CD4-positive, alpha-beta memory T cell (primary cell): Measurements from ENCODE around the gene CHEK1. TPM values are rescaled to one million over a fixed set of nuclear protein-coding genes. Genes with fewer than 3 reads are reported as not detected.

Source experiments
- CTCF ChIA-PET: fragments of 350-600 bp; sonication (Branson Sonifier 250); formaldehyde crosslinking; loops from one replicate; lab custom pipeline; 2021; ENCODE audit warnings: inconsistent platforms; ENCODE audit not compliant: partially characterized antibody; lab: Charles Lee
- POLR2A ChIA-PET: fragments of 350-600 bp; sonication (Branson Sonifier 250); formaldehyde crosslinking; loops from one replicate; lab custom pipeline; 2021; ENCODE audit not compliant: partially characterized antibody; lab: Charles Lee
- DNase-seq, 5 donors: peaks; one replicate each; pipeline versions ENCODE4 v3.0.0 to v3.0.0-alpha.2; 2020 to 2022; ENCODE audit warnings: mixed read lengths in 1 of 5
- H3K27ac ChIP-seq: one replicate; pipeline ENCODE4 v1.7.0; 2013; ENCODE audit warnings: low read depth, low read length
- H3K27me3 ChIP-seq: 2 replicates; pipeline ENCODE4 v1.7.0; 2013; ENCODE audit warnings: mild to moderate bottlenecking, low read length, moderate library complexity; ENCODE audit not compliant: insufficient read depth
- H3K36me3 ChIP-seq: 2 replicates; pipeline ENCODE4 v1.7.0; 2013; ENCODE audit warnings: mild to moderate bottlenecking, low read length, moderate library complexity; ENCODE audit not compliant: insufficient read depth
- H3K4me1 ChIP-seq: 2 replicates; pipeline ENCODE4 v1.7.0; 2013; ENCODE audit warnings: mild to moderate bottlenecking, low read length, moderate library complexity; ENCODE audit not compliant: insufficient read depth
- H3K4me3 ChIP-seq, 2 donors: one replicate each; pipeline ENCODE4 v1.7.0; 2013; ENCODE audit warnings: low read length in 2 of 2, mild to moderate bottlenecking in 1 of 2
- H3K9me3 ChIP-seq, 2 donors: one replicate each; pipeline ENCODE4 v1.7.0; 2013; ENCODE audit warnings: low read length in 2 of 2, control low read depth in 1 of 2; ENCODE audit not compliant: control insufficient read depth in 1 of 2
- H3K27ac Mint-ChIP-seq, 7 donors: one replicate each; pipeline ENCODE4 v1.8.0; 2020 to 2021; ENCODE audit warnings: mixed read lengths in 7 of 7, mild to moderate bottlenecking in 6 of 7, inconsistent platforms in 3 of 7, moderate library complexity in 3 of 7
- H3K27me3 Mint-ChIP-seq, 2 donors: one replicate each; pipeline ENCODE4 v1.8.0; 2020 to 2021; ENCODE audit warnings: mixed read lengths in 2 of 2
- H3K36me3 Mint-ChIP-seq, 2 donors: one replicate each; pipeline ENCODE4 v1.8.0; 2020 to 2021; ENCODE audit warnings: mixed read lengths in 2 of 2, inconsistent platforms in 1 of 2, mild to moderate bottlenecking in 1 of 2
- H3K4me1 Mint-ChIP-seq, 4 donors: one replicate each; pipeline ENCODE4 v1.8.0; 2020 to 2021; ENCODE audit warnings: mixed read lengths in 4 of 4, mild to moderate bottlenecking in 1 of 4
- H3K4me3 Mint-ChIP-seq, 8 donors: one replicate each; pipeline ENCODE4 v1.8.0; 2020 to 2021; ENCODE audit warnings: mixed read lengths in 8 of 8, mild to moderate bottlenecking in 7 of 8, moderate library complexity in 6 of 8, inconsistent platforms in 3 of 8
- H3K9me3 Mint-ChIP-seq, 8 donors: one replicate each; pipeline ENCODE4 v1.8.0; 2020 to 2021; ENCODE audit warnings: mixed read lengths in 8 of 8, mild to moderate bottlenecking in 5 of 8, inconsistent platforms in 3 of 8, moderate library complexity in 1 of 8
- intact Hi-C: fragments of 100-400 bp; cut with micrococcal nuclease; formaldehyde crosslinking; loops from one replicate; pipeline ENCODE4 v1.15.1; 2023
- polyA plus RNA-seq, 2 donors: library from polyadenylated mRNA; unstranded; fragments of 300-500 nt; fragmentation: Illumina TruSeq; gene quantifications; one replicate each; pipeline ENCODE4 v1.2.3, GENCODE V29; 2021
- total RNA-seq, 2 experiments: library from RNA; stranded (reverse); gene quantifications; one replicate each; pipeline ENCODE4 v1.2.3, GENCODE V29; 2021

Gene CHEK1
- total and polyA plus RNA-seq, 4 experiments from 2014 or later: 1.00 to 2.0 (median 1.8) TPM

DNA sequence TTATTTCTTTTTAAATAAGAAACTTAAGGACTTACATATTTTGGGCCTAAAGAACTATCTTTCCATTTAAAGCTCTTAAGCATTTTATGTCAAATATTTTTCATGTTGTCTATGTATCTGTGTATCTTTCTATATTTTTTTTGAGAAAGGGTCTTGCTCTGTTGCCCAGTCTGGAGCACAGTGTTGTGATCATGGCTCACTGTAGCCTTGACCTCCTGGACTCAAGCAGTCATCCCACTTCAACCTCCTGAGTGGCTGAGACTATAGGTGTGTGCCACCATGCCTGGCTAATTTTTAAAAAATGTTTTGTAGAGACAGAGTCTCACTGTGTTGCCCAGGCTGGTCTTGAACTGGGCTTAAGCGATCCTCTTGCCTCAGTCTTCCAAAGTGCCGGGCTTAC, 24.3 kb upstream of the CHEK1 start:
- DNase-seq: no peak
- ChIA-PET CTCF (no interaction called here), POLR2A (interaction anchor here (1.6 kb wide), 1 partner anchor 24 kb away, joined by 3 read pairs; the partner anchor contains the start of gene CHEK1)
- Histone ChIP-seq H3K9me3 (no peaks in the 10 kb centered on the region), H3K4me3 (no peak overlapping the region), H3K36me3 (peaks cover 54% of the 10 kb centered on the region), H3K27ac (no peak overlapping the region), H3K4me1 (peaks cover 5% of the 10 kb centered on the region), H3K27me3 (no peaks in the 10 kb centered on the region)
- H3K4me3 Mint-ChIP-seq: no peak overlapping the region
- peaks cover 12 to 15% (median 13%) of the 10 kb centered on the region in 4 donors for H3K4me1 Mint-ChIP-seq
- peaks cover 50 to 75% of the 10 kb centered on the region in 2 donors for H3K36me3 Mint-ChIP-seq
- H3K27ac Mint-ChIP-seq: no peak overlapping the region
- H3K27me3 Mint-ChIP-seq: no peaks in the 10 kb centered on the region
- H3K9me3 Mint-ChIP-seq: no peaks in the 10 kb centered on the region
- intact Hi-C loops: no loop called here

DNA sequence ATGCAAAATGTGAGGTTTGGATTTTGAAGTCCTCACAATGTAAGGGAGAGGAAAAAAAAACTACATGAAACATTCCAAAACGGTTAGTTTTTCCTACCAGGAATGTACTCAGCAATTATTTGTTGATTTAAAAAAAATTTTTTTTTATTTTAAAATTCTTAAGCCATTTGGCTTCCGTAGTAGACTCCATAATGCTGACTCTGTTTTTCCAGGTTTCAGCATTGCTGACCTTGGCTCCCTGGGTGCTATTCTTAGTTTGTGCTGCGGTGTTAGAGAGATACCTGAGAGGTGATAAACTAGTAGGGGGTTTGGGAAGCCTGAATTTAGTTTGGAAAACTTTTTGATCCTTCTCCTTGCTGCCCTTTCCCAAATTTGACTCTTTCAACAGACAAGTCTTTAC, 21.8 kb upstream of the CHEK1 start:
- ChIA-PET POLR2A (interaction anchor here (1.3 to 2.4 kb wide), 2 partner anchors 11 to 22 kb away, joined by 3 to 11 read pairs; partner anchors contain the start of genes CHEK1 and STT3A), CTCF (interaction anchor here (0.8 to 2.0 kb wide), 3 partner anchors 11 to 34 kb away, joined by 3 to 8 read pairs (median 3); partner anchors contain the start of genes CHEK1, EI24 and STT3A)
- Histone ChIP-seq H3K27ac (no peak overlapping the region), H3K4me1 (no peaks in the 10 kb centered on the region), H3K27me3 (no peaks in the 10 kb centered on the region), H3K36me3 (peaks cover 65% of the 10 kb centered on the region), H3K9me3 (no peaks in the 10 kb centered on the region), H3K4me3 (no peak overlapping the region)
- intact Hi-C loops: no loop called here
- Mint-ChIP-seq H3K27ac (peak overlapping the region in 2 of 7 donors; percentile 10 to 25), H3K9me3 (no peaks in the 10 kb centered on the region), H3K4me1 (peaks cover 0 to 8% (median 3%) of the 10 kb centered on the region in 4 donors), H3K4me3 (no peak overlapping the region), H3K27me3 (no peaks in the 10 kb centered on the region), H3K36me3 (peaks cover 50 to 80% of the 10 kb centered on the region in 2 donors)
- no peak for DNase-seq

DNA sequence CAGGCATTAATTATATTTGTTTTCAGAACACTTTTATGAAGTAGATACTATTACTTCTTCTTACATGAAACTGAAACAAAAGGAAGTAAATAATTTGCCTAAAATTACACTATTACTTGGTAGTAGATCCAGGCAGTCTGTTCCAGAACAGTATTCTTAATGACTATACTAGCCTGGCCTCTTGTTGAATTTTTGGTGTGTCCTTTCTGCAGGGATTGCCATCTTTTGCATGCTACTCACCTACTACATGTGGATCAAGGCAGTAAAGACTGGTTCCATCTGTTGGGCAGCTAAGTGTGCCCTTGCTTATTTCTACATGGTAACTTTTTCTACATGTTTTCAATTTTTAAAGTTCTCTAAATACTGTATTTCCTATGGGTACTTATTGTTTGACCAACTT, 19.5 kb upstream of the CHEK1 start:
- Histone ChIP-seq H3K27me3 (no peaks in the 10 kb centered on the region), H3K27ac (no peak overlapping the region), H3K9me3 (no peaks in the 10 kb centered on the region), H3K36me3 (peaks cover 72% of the 10 kb centered on the region), H3K4me3 (no peak overlapping the region), H3K4me1 (no peaks in the 10 kb centered on the region)
- no peak for DNase-seq
- ChIA-PET POLR2A (no interaction called here), CTCF (no interaction called here)
- no peak overlapping the region for H3K4me3 Mint-ChIP-seq
- H3K9me3 Mint-ChIP-seq: no peaks in the 10 kb centered on the region
- intact Hi-C loops: no loop called here
- H3K27ac Mint-ChIP-seq: no peak overlapping the region
- no peaks in the 10 kb centered on the region for H3K27me3 Mint-ChIP-seq
- H3K36me3 Mint-ChIP-seq: peaks cover 56 to 86% of the 10 kb centered on the region in 2 donors
- H3K4me1 Mint-ChIP-seq: peaks cover 0 to 8% (median 3%) of the 10 kb centered on the region in 4 donors

DNA sequence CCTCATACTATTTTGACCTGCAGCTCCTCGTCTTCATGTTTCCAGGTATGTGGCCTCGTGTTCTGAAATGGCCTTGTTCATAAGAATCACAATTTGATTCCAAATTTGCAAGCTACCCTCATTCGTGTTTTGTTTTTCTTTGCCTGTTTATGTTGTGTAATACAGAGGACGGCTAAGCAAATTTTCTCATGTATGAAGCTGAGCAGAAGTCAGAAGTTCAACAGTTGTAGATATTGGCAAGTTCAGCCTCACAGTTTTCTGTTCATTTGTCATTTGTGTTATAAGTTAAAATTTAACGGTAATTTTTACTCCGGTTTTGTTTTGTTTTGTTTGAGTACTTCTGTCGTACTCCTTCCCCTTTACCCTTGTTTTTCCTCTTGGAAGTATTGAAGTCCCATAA, 15.4 kb upstream of the CHEK1 start:
- CTCF ChIA-PET: no interaction called here
- no peaks in the 10 kb centered on the region for H3K27me3 Mint-ChIP-seq
- no peak overlapping the region for H3K4me3 Mint-ChIP-seq
- peaks cover 0 to 3% (median 0%) of the 10 kb centered on the region in 4 donors for H3K4me1 Mint-ChIP-seq
- no peak overlapping the region for H3K27ac ChIP-seq
- peaks cover 60 to 84% of the 10 kb centered on the region in 2 donors for H3K36me3 Mint-ChIP-seq
- POLR2A ChIA-PET: no interaction called here
- H3K27ac Mint-ChIP-seq: no peak overlapping the region
- H3K4me1 ChIP-seq: no peaks in the 10 kb centered on the region
- no peaks in the 10 kb centered on the region for H3K9me3 ChIP-seq
- no peak for DNase-seq
- H3K27me3 ChIP-seq: no peaks in the 10 kb centered on the region
- peaks cover 81% of the 10 kb centered on the region for H3K36me3 ChIP-seq
- intact Hi-C loops: no loop called here
- H3K4me3 ChIP-seq: no peak overlapping the region
- peaks cover 0 to 3% (median 0%) of the 10 kb centered on the region in 8 donors for H3K9me3 Mint-ChIP-seq

DNA sequence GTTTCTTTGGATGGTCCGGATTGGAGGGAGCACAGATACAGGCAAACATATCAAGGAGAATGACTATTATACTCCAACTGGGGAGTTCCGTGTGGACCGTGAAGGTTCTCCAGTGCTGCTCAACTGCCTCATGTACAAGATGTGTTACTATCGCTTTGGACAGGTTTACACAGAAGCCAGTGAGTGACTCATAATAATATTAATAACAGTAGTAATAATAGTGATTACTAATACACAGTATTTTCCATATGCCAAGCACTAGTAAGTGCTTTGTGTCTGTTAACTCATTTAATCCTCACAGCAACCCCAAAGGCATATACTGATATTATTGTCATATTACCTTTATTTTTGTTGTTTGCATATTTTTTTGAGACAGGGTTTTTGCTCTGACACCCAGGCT, 6.6 kb upstream of the CHEK1 start:
- intact Hi-C loops: no loop called here

DNA sequence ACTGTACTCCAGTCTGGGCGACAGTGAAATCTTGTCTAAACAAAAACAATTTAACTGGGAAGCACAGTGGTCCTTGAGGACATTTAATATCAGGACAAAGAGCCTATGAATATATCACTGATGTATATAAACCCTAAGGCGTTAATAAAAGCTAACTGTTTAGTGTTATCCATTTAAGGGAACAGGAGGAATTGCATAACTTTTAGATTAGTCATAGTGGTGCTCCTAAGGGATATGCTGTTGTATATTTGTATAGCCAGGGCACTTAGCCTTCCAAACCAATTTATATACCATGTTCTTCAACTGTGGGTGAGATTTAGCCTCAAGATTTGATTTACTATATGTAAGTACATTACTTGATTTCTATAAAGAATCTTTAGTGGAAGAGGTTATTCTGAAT, 3.0 kb upstream of the CHEK1 start:
- Mint-ChIP-seq H3K27me3 (no peaks in the 10 kb centered on the region), H3K4me3 (no peak overlapping the region), H3K27ac (peak overlapping the region in 2 of 7 donors; percentile 14 to 27), H3K4me1 (peaks cover 7 to 22% (median 14%) of the 10 kb centered on the region in 4 donors), H3K36me3 (peaks cover 25 to 56% of the 10 kb centered on the region in 2 donors), H3K9me3 (peaks cover 0 to 4% (median 0%) of the 10 kb centered on the region in 8 donors)
- POLR2A ChIA-PET: interaction anchor here (0.6 to 0.9 kb wide), 3 partner anchors 11 to 39 kb away, joined by 3 to 4 read pairs (median 3); partner anchors contain the start of gene STT3A
- H3K36me3 ChIP-seq: peaks cover 49% of the 10 kb centered on the region
- H3K27ac ChIP-seq: no peak overlapping the region
- intact Hi-C loops: loop anchor here (10.0 kb wide), 1 partner anchor 663 kb away; the partner anchor contains the start of gene TIRAP
- no peaks in the 10 kb centered on the region for H3K27me3 ChIP-seq
- peaks cover 16% of the 10 kb centered on the region for H3K4me1 ChIP-seq
- no peak overlapping the region for H3K4me3 ChIP-seq
- CTCF ChIA-PET: interaction anchor here (1.0 kb wide), 2 partner anchors 29 to 52 kb away, joined by 4 read pairs; partner anchors contain the start of genes EI24 and STT3A
- no peak for DNase-seq
- no peaks in the 10 kb centered on the region for H3K9me3 ChIP-seq

More for the DNA sequence above, 6.6 kb upstream of the CHEK1 start:
- CTCF ChIA-PET: no interaction called here
- no peaks in the 10 kb centered on the region for H3K27me3 Mint-ChIP-seq
- Histone ChIP-seq H3K27me3 (no peaks in the 10 kb centered on the region), H3K9me3 (no peaks in the 10 kb centered on the region), H3K36me3 (peaks cover 72% of the 10 kb centered on the region), H3K27ac (no peak overlapping the region), H3K4me1 (no peaks in the 10 kb centered on the region), H3K4me3 (no peak overlapping the region)
- no peak overlapping the region for H3K27ac Mint-ChIP-seq
- H3K4me1 Mint-ChIP-seq: no peaks in the 10 kb centered on the region
- no peak for DNase-seq
- peaks cover 45 to 79% of the 10 kb centered on the region in 2 donors for H3K36me3 Mint-ChIP-seq
- peaks cover 0 to 3% (median 0%) of the 10 kb centered on the region in 8 donors for H3K9me3 Mint-ChIP-seq
- H3K4me3 Mint-ChIP-seq: no peak overlapping the region
- POLR2A ChIA-PET: interaction anchor here (2.0 kb wide), 1 partner anchor 26 kb away, joined by 10 read pairs; the partner anchor contains the start of gene STT3A

DNA sequence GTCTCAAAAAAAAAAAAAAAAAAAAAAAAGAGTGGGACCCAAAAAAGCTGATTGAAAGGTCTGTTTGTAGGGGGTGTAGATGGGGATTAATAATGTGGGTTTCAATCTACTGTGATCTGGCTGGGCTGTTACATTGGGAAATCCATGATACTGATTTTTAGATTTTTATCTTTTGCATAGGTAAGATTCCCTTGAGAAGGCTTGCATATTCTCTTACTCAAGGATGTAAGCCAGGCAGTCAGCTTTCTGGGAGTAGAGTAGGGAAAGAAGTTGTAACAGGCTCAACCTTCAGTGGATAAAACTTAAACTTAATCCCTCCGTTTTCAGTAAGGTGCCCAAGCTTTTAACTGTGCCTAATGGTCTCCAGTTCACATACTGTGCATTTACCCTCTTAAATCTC, 1.9 kb upstream of the CHEK1 start:
- H3K9me3 ChIP-seq: no peaks in the 10 kb centered on the region
- peaks cover 11 to 29% (median 16%) of the 10 kb centered on the region in 4 donors for H3K4me1 Mint-ChIP-seq
- no peaks in the 10 kb centered on the region for H3K27me3 ChIP-seq
- POLR2A ChIA-PET: interaction anchor here (3.4 kb wide), 1 partner anchor 31 kb away, joined by 76 read pairs; the partner anchor contains the start of gene STT3A
- H3K36me3 Mint-ChIP-seq: peaks cover 22 to 48% of the 10 kb centered on the region in 2 donors
- peaks cover 0 to 4% (median 0%) of the 10 kb centered on the region in 8 donors for H3K9me3 Mint-ChIP-seq
- DNase-seq: no peak
- H3K27me3 Mint-ChIP-seq: no peaks in the 10 kb centered on the region
- intact Hi-C loops: loop anchor here (10.0 kb wide), 1 partner anchor 662 kb away; the partner anchor contains the start of gene TIRAP
- no peak overlapping the region for H3K4me3 ChIP-seq
- peak overlapping the region in 6 of 7 donors; percentile 36 to 87 (median 77) for H3K27ac Mint-ChIP-seq
- H3K4me3 Mint-ChIP-seq: no peak overlapping the region
- no peak overlapping the region for H3K27ac ChIP-seq
- CTCF ChIA-PET: interaction anchor here (0.8 to 1.5 kb wide), 3 partner anchors 30 to 571 kb away, joined by 3 to 4 read pairs (median 3); partner anchors contain the start of gene STT3A
- peaks cover 19% of the 10 kb centered on the region for H3K4me1 ChIP-seq
- peaks cover 41% of the 10 kb centered on the region for H3K36me3 ChIP-seq
